NCI-H1417 (cell line): ENCODE data around the gene WNT11.
A peak's percentile ranks its signal among the peaks of the same experiment; 100 is the strongest.
"Not testable (repeated sequence)": the region's sequence is repeated elsewhere in the genome, so short reads cannot be mapped to it uniquely, and the experiment has no call there.

Experiments used
- DNase-seq, 3 experiments: peaks; one replicate each; lab custom pipeline; 2025; lab: John Stamatoyannopoulos, UW

Gene WNT11

DNA sequence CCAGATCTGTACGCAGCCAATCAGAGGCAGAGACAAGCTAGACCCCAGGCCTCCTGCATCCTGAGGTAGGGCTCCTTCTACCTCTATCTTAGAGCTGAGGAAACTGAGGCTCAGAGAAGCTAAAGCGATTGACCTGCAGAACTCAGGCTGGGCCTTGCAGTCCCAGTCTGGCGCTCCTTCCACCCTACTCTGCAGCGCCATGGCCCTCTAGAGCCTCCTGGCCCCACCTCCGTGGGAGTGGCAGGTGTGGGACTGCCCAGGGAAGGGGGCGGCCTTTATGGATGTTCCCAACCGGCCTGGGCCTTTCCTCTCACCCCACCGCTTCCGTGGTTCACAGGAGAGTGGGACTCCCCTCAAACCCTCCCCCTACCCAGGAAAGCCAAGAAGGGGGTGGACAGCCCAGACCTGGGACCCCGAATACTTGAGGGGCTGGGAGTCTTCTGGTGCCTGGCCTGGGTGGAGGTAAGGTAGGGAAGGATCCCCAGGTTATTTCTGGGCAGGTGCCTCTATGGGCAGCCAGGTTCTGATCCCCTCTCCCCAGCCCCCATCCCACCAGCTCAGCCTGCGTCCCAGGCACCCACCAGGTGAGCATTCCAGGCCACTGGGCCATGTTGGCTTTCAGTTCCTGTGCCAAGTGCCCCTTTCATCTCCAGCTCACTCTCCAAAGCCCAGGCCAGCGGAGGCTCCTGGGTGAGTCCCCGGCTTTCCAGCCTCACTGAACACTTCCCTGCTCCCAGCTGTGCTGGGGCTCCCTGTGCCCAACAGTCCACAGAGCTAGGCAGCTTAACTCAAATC, 3.0 kb downstream of the WNT11 start:
- DNase-seq = no peak

- DNase-seq = no peak
Measured at GRCh38 chr11:76201672-76202412, 4.5 kb downstream of the WNT11 start.

DNA sequence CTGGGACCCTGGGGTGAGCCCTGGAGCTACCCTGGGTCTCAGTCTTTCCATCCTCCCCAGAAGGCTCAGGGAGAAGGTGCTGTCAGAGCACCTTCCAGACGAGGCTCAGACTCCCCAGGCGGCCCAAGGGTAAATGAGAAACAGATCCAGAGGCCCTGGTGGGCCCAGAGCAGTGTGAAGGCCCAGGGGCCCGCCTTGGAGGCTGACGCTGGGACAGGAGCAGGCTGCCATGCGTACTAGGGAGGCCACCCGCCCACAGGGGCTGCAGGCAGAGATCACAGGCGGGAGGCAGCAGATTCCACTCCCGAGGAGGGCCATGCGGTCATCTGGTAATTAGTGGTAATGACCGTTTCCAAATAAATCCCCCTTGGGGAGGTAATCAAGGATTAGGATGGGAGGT, 5.2 kb downstream of the WNT11 start:
- DNase-seq = no peak

GRCh38 chr11:76200006-76200940, 6.0 kb downstream of the WNT11 start:
- no peak for DNase-seq

GRCh38 chr11:76198691-76199090, 7.6 kb downstream of the WNT11 start:
- not testable (repeated sequence) for DNase-seq

DNA sequence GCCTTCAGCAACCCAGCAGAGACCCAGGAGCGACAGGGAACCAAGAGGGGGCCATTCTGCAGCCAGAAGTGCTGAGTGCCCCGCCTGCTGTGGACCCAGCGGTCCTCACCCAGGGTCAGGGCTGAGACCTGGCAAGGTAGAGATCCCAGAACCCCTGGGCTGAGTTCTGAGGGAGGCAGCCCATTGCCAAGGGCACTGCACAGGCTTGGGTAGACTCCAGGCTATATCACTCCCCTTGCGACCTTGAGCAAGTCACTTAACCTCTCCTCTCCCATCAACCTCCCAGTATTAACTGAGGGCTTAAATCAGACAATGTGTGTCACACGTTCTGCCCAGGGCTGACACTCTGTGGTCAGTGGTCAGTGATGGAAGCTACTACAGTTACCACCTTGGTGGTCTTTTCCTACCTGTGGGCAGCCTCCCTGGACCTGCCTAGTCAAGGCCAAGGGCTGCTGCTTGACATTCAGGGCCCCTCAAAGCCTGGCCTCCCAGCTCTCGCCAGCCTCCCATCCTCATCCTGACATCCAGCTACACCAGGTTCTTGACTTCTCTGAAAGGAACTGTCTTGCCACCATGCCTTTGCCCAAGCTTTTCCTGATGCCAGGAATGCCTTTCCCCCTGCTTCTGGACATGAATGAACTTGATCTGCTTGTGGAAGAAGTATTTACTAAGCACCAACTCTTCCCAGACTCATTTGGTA, 8.2 kb downstream of the WNT11 start:
- no peak for DNase-seq

- no peak for DNase-seq
Measured at GRCh38 chr11:76197332-76197731, 9.0 kb downstream of the WNT11 start.

DNA sequence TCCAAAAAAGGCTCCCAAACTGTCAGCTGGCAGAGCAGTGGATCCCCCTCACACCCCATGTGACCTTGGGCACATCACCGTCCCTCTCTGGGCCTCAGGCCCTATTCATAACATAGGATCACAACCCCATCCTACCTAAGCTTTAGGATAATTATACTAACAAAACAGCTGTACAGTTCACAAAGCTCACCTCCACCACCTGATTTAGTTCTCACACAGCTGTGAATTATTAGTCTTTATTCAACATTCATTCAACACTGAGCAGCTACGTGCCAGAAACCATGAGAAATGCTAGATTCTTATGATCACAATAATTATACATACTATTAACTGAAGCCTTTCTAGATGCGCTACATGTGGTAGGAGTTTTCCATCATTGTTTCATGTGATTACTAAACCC, 9.5 kb downstream of the WNT11 start:
- no peak for DNase-seq

- DNase-seq = no peak
Measured at GRCh38 chr11:76194872-76195668, 11.2 kb downstream of the WNT11 start.

DNA sequence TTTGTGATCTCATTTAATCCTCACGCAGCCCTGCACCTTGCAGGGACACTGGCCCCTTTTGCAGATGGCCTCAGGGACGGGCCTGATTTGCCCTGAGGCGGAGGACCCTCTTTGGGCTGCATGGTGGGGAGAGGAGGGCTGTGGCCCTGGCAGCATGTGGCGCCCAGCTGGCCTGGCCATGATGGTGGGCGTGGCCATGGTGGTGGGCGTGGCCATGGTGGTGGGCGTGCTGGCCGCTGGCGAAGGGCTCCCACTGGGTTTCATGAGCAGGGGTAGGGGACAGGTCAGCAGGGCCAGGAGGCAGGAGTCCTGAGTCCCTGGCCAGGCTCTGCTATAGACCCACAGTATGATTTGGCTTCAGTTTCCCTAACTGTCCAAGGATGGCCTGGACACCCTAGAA, 13.1 kb downstream of the WNT11 start:
- DNase-seq = no peak

- DNase-seq = no peak
Measured at GRCh38 chr11:76190376-76190775, 15.9 kb downstream of the WNT11 start.

- no peak for DNase-seq
Measured at GRCh38 chr11:76189682-76190081, 16.6 kb downstream of the WNT11 start.

DNA sequence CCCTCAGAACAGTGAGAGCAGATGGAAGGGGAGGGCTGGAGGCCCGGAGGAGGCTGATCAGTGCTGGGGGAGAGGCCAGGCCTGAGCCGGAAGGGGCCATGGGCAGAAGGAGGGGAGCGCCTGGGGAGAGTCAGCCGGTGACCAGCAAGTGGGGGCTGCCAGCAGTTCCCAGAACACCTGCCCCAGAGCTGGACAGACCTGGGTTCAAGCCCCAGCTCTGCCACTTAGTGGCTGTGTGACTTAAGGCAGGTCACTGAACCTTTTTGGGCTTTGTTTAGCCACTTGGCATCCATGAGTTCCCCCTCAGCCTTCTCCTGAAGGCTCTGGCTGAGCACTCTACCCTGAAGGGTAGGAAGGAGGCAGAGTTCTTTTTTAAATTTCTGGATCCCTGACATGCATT, 17.4 kb downstream of the WNT11 start:
- DNase-seq = no peak

DNA sequence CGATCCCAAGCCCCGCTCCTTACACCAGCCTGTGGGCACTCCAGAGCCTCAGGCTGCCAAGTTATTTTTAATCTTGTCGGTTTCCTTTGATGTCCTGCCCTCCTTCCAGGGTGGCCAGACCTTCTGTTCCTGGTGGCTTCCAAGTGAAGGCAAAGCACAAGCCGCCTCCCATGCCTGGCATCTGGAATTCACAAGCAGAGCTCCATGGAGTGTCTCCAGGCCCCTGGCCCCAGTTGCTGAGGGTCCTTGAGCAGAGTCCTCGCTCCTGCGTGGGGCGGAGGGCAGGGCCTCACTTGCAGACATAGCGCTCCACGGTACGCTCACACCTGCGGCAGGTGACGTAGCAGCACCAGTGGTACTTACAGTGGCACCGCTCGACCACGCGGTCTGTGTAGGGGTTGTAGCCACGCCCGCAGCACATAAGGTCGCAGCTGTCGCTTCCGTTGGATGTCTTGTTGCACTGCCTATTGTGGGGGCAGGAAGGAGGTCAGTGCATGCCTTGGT, 19.5 kb downstream of the WNT11 start:
- peak in 1 of 3 experiments; percentile 13 for DNase-seq

DNA sequence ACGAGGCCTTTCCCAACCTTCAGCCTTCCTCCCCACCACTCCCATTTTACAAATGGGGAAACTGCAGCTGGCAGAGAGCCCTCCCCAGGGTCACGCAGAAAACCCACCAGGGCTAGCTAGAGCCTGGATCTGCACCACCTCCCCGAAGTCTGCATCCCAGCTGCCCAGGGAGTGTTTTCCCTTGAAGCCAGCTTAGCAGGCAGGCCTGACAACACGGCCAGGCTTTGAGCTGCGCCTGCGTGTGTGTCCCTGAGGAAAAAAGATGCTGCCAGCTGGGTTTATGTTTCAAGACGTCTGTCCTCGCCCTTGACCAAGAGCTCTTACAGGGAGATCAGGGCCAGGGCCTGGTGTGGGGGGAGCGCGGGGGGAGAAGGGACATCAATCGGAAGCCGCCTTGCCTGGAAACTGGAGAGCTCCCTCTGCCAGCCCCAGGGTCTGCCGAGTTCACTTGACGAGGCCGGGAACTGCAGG, 20.3 kb downstream of the WNT11 start:
- peak in 2 of 3 experiments; percentile 22 to 45 for DNase-seq

- DNase-seq = no peak
Measured at GRCh38 chr11:76185511-76185910, 20.8 kb downstream of the WNT11 start.

DNA sequence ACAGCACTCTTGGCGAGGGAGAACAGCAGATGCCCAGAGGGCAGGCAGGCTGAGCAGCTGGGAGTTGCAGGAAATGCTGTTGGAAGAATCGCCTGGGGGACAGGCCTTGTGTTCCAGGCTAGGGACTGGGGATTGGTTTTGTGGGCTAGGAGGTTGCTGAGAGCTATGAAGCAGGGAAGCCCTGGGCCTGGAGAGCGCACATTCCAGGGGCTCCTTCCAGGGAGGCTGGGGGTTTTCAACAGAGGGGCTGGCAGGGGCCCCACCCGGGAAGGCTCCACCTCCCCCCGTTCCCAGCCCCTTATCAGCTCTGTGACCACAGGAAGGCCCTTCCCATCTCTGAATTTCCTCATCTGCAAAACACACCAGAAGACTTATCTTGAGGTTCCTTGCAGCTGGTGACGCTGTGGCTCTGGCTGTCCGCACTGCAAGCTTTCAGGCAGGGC, 21.7 kb downstream of the WNT11 start:
- DNase-seq = peak in 1 of 3 experiments; percentile 22

DNA sequence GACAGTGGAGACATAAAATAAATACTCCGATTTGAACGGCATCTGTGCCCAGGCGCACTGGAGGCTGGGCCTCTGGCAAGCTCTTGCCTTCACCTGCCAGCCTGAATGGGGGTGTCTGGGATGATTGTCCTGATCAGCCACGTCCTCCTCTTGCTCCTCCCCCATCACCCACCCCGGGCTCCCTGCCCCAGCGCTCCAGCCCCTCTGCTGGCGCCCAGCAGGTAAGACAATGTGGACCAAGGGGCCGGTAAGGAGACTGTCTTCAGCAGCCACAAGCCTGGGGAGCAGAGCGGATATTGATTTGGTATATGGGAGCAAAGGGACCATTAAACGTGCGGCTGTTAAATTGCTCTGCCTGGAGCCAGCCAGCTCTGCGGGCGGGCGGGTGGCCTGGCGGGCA, 24.9 kb downstream of the WNT11 start:
- no peak for DNase-seq

DNA sequence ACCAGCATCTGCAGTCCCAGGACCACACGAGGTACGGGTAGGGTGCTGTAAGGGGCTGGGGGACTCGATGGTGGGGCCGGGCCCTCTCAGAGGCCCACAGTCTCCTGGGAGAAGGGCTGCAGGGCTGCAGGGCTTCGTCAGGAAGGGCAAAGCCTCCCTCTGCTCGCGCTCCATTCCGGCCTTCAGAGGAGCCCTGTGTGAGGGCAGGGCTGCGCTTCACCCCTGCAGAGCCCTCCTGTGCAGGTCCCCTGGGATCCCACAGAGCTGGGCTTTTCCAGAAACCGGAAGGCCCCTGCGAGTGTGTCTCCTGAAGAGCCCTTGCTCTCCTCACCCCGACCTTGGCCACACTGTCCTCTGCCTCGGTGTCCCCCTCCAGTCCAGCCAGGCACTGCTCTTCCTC, 27.2 kb downstream of the WNT11 start:
- no peak for DNase-seq

GRCh38 chr11:76177250-76177686, 29.0 kb downstream of the WNT11 start:
- DNase-seq = no peak
